HepG2 (cell line): ENCODE data around the gene AGT. TPM values are rescaled to one million over a fixed set of nuclear protein-coding genes. Genes with fewer than 3 reads are reported as not detected.

Experiments
- PAXIP1 ChIP-seq: sonication (generic); formaldehyde crosslinking; conservative IDR thresholded peaks from 2 replicates; pipeline ENCODE4 v1.4.0; 2020; ENCODE audit warnings: mild to moderate bottlenecking, missing genetic modification reagents, moderate library complexity
- ZFP91 ChIP-seq: sonication (generic); formaldehyde crosslinking; IDR thresholded peaks from 2 replicates; pipeline ENCODE4 v1.9.0; 2022; ENCODE audit warnings: missing genetic modification reagents, mild to moderate bottlenecking, borderline replicate concordance
- ZNF513 ChIP-seq: sonication (generic); formaldehyde crosslinking; conservative IDR thresholded peaks from 2 replicates; pipeline ENCODE4 v1.5.0; 2020; ENCODE audit warnings: missing genetic modification reagents
- ZNF839 ChIP-seq: sonication (generic); formaldehyde crosslinking; IDR thresholded peaks from 2 replicates; pipeline ENCODE4 v1.4.0; 2020; ENCODE audit warnings: missing genetic modification reagents, mild to moderate bottlenecking, borderline replicate concordance
- ZSCAN5A ChIP-seq: sonication (generic); formaldehyde crosslinking; IDR thresholded peaks from 2 replicates; pipeline ENCODE4 v1.8.0; 2022; ENCODE audit warnings: mild to moderate bottlenecking, missing genetic modification reagents, borderline replicate concordance
- polyA plus RNA-seq, 8 experiments: library from polyadenylated mRNA; depleted of rRNA in 3 of 8; stranded (reverse) in 7 of 8; unstranded in 1 of 8; fragments of >200 nt; fragmentation: Illumina TruSeq in 4 of 8; extraction: Trizol in 4 of 8; gene quantifications; 2 replicates each; pipeline versions ENCODE4 v1.2.1 to v1.2.3, GENCODE V29; 2011 to 2016; ENCODE audit warnings: low read depth in 4 of 8, missing spikeins in 1 of 8, mixed read lengths in 1 of 8; ENCODE audit not compliant: insufficient read depth in 1 of 8
- total RNA-seq, 5 experiments: library from RNA; depleted of rRNA; stranded (reverse); fragments of >200 nt; fragmentation: Illumina TruSeq; extraction: Trizol; gene quantifications; 2 replicates each; pipeline ENCODE4 v1.2.3, GENCODE V29; 2016; ENCODE audit warnings: low read depth in 1 of 5

AGT gene
- total and polyA plus RNA-seq, 2 of the 13 experiments (the other 11 are each of a cell fraction or from before 2014, with no cell fraction given), result 892 to 2,071 TPM

GRCh38 chr1:230710543-230710904 is 3.4 kb downstream of the AGT start (continued):
- TF ChIP-seq ZNF513 (CRISPR knock-in tag) (no peak), ZSCAN5A (CRISPR knock-in tag) (no peak), ZFP91 (CRISPR knock-in tag) (no peak), ZNF839 (CRISPR knock-in tag) (no peak), PAXIP1 (CRISPR knock-in tag) (no peak)
